Measurements from ENCODE around the gene SMAD2. TPM values are rescaled to one million over a fixed set of nuclear protein-coding genes. Genes with fewer than 3 reads are reported as not detected.
A peak's percentile ranks its signal among the peaks of the same experiment; 100 is the strongest.

SMAD2 gene
- total RNA-seq, 3 donors from 2014 or later: 115 to 158 (median 123) TPM

- TF ChIP-seq CTCF (IDR thresholded peaks at IDR 0.05): no peak
- Histone ChIP-seq H3K4me3 (no peak overlapping the region), H3K4me1 (ENCODE audit: low read depth) (no peaks in the 10 kb centered on the region), H3K9me3 (no peaks in the 10 kb centered on the region), H3K36me3 (ENCODE audit: low read depth) (no peaks in the 10 kb centered on the region)
- ATAC-seq (no peak), DNase-seq (no peak)
- intact Hi-C loops (cut with DNase I, micrococcal nuclease): no loop called here
These were observed 44.6 kb upstream of the SMAD2 start for GRCh38 chr18:47975105-47975504.

- H3K36me3 ChIP-seq (ENCODE audit: low read depth): no peaks in the 10 kb centered on the region
- intact Hi-C loops (cut with DNase I, micrococcal nuclease): no loop called here
- ATAC-seq (peak; percentile 58), DNase-seq (no peak)
- H3K4me3 ChIP-seq: no peak overlapping the region
- no peak for TF ChIP-seq CTCF (IDR thresholded peaks at IDR 0.05)
- no peaks in the 10 kb centered on the region for H3K4me1 ChIP-seq (ENCODE audit: low read depth)
- H3K9me3 ChIP-seq: no peaks in the 10 kb centered on the region
These were observed 40.4 kb upstream of the SMAD2 start for GRCh38 chr18:47970664-47971531.

- no peak for DNase-seq
- Histone ChIP-seq H3K4me1 (ENCODE audit: low read depth) (no peaks in the 10 kb centered on the region), H3K36me3 (ENCODE audit: low read depth) (no peaks in the 10 kb centered on the region), H3K4me3 (no peak overlapping the region), H3K9me3 (no peaks in the 10 kb centered on the region)
- ATAC-seq: no peak
- intact Hi-C loops (cut with DNase I, micrococcal nuclease): no loop called here
- no peak for TF ChIP-seq CTCF (IDR thresholded peaks at IDR 0.05)
These were observed 39.4 kb upstream of the SMAD2 start for GRCh38 chr18:47969816-47970215.

- no peaks in the 10 kb centered on the region for H3K36me3 ChIP-seq (ENCODE audit: low read depth)
- H3K4me3 ChIP-seq: no peak overlapping the region
- no peaks in the 10 kb centered on the region for H3K4me1 ChIP-seq (ENCODE audit: low read depth)
- no peaks in the 10 kb centered on the region for H3K9me3 ChIP-seq
- DNase-seq (no peak), ATAC-seq (no peak)
- intact Hi-C loops (cut with DNase I, micrococcal nuclease): no loop called here
- TF ChIP-seq CTCF (IDR thresholded peaks at IDR 0.05): no peak
These were observed 38.3 kb upstream of the SMAD2 start for GRCh38 chr18:47968721-47969120.

GRCh38 chr18:47968006-47968676 is 37.7 kb upstream of the SMAD2 start:
- intact Hi-C loops (cut with DNase I, micrococcal nuclease): no loop called here
- no peaks in the 10 kb centered on the region for H3K4me1 ChIP-seq (ENCODE audit: low read depth)
- DNase-seq (no peak), ATAC-seq (no peak)
- H3K36me3 ChIP-seq (ENCODE audit: low read depth): no peaks in the 10 kb centered on the region
- TF ChIP-seq CTCF (IDR thresholded peaks at IDR 0.05): no peak
- no peaks in the 10 kb centered on the region for H3K9me3 ChIP-seq
- H3K4me3 ChIP-seq: no peak overlapping the region
